Neural progenitor cell (in vitro differentiated cells): ENCODE measurements around the gene IQCC. TPM values are rescaled to one million over a fixed set of nuclear protein-coding genes. Genes with fewer than 3 reads are reported as not detected.

Source experiments
- DNase-seq: peaks from one replicate; pipeline ENCODE4 v3.0.0-alpha.2; 2016; ENCODE audit warnings: low spot score
- H2AFZ ChIP-seq: fragments of 200-600 bp; sonication (generic); replicated peaks from 2 replicates; pipeline ENCODE4 v1.6.1; 2016; ENCODE audit warnings: antibody characterized with exemption
- H3F3A ChIP-seq: fragments of 200-600 bp; sonication (generic); 2 replicates; pipeline ENCODE4 v1.6.1; 2016; ENCODE audit warnings: antibody characterized with exemption, low read depth
- H3K27ac ChIP-seq: fragments of 200-600 bp; sonication (generic); 2 replicates; pipeline ENCODE4 v1.5.1; 2016; ENCODE audit warnings: mild to moderate bottlenecking
- H3K27me3 ChIP-seq: fragments of 200-600 bp; sonication (generic); 2 replicates; pipeline ENCODE4 v1.6.1; 2016; ENCODE audit warnings: mild to moderate bottlenecking, moderate library complexity
- H3K36me3 ChIP-seq: fragments of 200-600 bp; sonication (generic); 2 replicates; pipeline ENCODE4 v1.5.1; 2016
- H3K4me1 ChIP-seq: fragments of 200-600 bp; sonication (generic); 2 replicates; pipeline ENCODE4 v1.6.1; 2016; ENCODE audit warnings: mixed run types
- H3K4me2 ChIP-seq: fragments of 200-600 bp; sonication (generic); 2 replicates; pipeline ENCODE4 v1.6.1; 2016
- H3K4me3 ChIP-seq: fragments of 200-600 bp; sonication (generic); 2 replicates; pipeline ENCODE4 v1.5.1; 2016
- H3K79me2 ChIP-seq: fragments of 200-600 bp; sonication (generic); 2 replicates; pipeline ENCODE4 v1.6.1; 2016; ENCODE audit warnings: low read depth
- H3K9ac ChIP-seq: fragments of 200-600 bp; sonication (generic); 2 replicates; pipeline ENCODE4 v1.6.1; 2016
- H3K9me3 ChIP-seq: fragments of 200-600 bp; sonication (generic); 2 replicates; pipeline ENCODE4 v1.5.1; 2016; ENCODE audit warnings: low read depth
- H4K20me1 ChIP-seq: fragments of 200-600 bp; sonication (generic); 2 replicates; pipeline ENCODE4 v1.6.1; 2016; ENCODE audit warnings: low read depth
- H3K27ac Mint-ChIP-seq: 3 replicates; pipeline ENCODE4 v1.8.0; 2021; ENCODE audit warnings: mixed read lengths
- H3K27me3 Mint-ChIP-seq: 2 replicates; pipeline ENCODE4 v1.8.0; 2022; ENCODE audit warnings: low read depth, mild to moderate bottlenecking, inconsistent platforms, moderate library complexity, mixed read lengths; ENCODE audit not compliant: insufficient read depth
- H3K36me3 Mint-ChIP-seq: 3 replicates; pipeline ENCODE4 v1.8.0; 2021; ENCODE audit warnings: mixed read lengths
- H3K4me1 Mint-ChIP-seq: 3 replicates; pipeline ENCODE4 v1.8.0; 2021; ENCODE audit warnings: mixed read lengths
- H3K4me3 Mint-ChIP-seq: 3 replicates; pipeline ENCODE4 v1.8.0; 2021; ENCODE audit warnings: mild to moderate bottlenecking, moderate library complexity, mixed read lengths
- H3K9me3 Mint-ChIP-seq: 3 replicates; pipeline ENCODE4 v1.8.0; 2020; ENCODE audit warnings: mixed read lengths
- EZH2 ChIP-seq: fragments of 200-600 bp; sonication (generic); IDR thresholded peaks from 2 replicates; pipeline ENCODE4 v1.6.1; 2017; ENCODE audit warnings: antibody characterized with exemption, mild to moderate bottlenecking, moderate library complexity
- EZH2phosphoT487 ChIP-seq: fragments of 200-600 bp; sonication (generic); IDR thresholded peaks from 2 replicates; pipeline ENCODE4 v1.6.1; 2017; ENCODE audit warnings: antibody characterized with exemption
- total RNA-seq: library from RNA; depleted of rRNA; stranded (reverse); fragments of >200 nt; gene quantifications from 2 replicates; pipeline ENCODE4 v1.2.3, GENCODE V29; 2015; ENCODE audit warnings: low replicate concordance
- TF ChIP-seq, protein P1 (sequence below): fragments of 200-600 bp; sonication (generic); IDR thresholded peaks from 2 replicates; pipeline ENCODE4 v1.5.1; 2017; ENCODE audit warnings: antibody characterized with exemption, mild to moderate bottlenecking

The IQCC gene
- total RNA-seq, 1 donor from 2014 or later, result 5.8 TPM

GRCh38 chr1:32200226-32201010 is 5.1 kb upstream of the IQCC start, which contains the start of gene CCDC28B:
Gene CCDC28B, plus strand, starts transcription at chr1:32200595. Its CDS starts 1,341 bp downstream, at chr1:32201936.
- peaks cover 9% of the 10 kb centered on the region for H4K20me1 ChIP-seq
- Mint-ChIP-seq H3K9me3 (no peaks in the 10 kb centered on the region), H3K27me3 (peaks cover 3% of the 10 kb centered on the region), H3K4me1 (peaks cover 39% of the 10 kb centered on the region), H3K4me3 (peak within 1 kb of the TSS; percentile 84), H3K27ac (peak within 1 kb of the TSS; percentile 80), H3K36me3 (peaks cover 10% of the 10 kb centered on the region)
- no peaks in the 10 kb centered on the region for H3K9me3 ChIP-seq
- H3K9ac ChIP-seq, result no peak within 1 kb of the TSS
- H2AFZ ChIP-seq, result peak within 1 kb of the TSS; percentile 92
- H3K27ac ChIP-seq, result peak within 1 kb of the TSS; percentile 38
- H3K4me3 ChIP-seq, result peak within 1 kb of the TSS; percentile 68
- peak; percentile 81 for DNase-seq
- H3K79me2 ChIP-seq, result no peaks in the 10 kb centered on the region
- peak within 1 kb of the TSS; percentile 80 for H3K4me2 ChIP-seq
- H3K4me1 ChIP-seq, result peaks cover 25% of the 10 kb centered on the region
- H3F3A ChIP-seq, result peaks cover 60% of the 10 kb centered on the region
- H3K36me3 ChIP-seq, result no peaks in the 10 kb centered on the region
- TF ChIP-seq EZH2phosphoT487 (no peak), EZH2 (no peak)
- TF ChIP-seq, protein P1, sequence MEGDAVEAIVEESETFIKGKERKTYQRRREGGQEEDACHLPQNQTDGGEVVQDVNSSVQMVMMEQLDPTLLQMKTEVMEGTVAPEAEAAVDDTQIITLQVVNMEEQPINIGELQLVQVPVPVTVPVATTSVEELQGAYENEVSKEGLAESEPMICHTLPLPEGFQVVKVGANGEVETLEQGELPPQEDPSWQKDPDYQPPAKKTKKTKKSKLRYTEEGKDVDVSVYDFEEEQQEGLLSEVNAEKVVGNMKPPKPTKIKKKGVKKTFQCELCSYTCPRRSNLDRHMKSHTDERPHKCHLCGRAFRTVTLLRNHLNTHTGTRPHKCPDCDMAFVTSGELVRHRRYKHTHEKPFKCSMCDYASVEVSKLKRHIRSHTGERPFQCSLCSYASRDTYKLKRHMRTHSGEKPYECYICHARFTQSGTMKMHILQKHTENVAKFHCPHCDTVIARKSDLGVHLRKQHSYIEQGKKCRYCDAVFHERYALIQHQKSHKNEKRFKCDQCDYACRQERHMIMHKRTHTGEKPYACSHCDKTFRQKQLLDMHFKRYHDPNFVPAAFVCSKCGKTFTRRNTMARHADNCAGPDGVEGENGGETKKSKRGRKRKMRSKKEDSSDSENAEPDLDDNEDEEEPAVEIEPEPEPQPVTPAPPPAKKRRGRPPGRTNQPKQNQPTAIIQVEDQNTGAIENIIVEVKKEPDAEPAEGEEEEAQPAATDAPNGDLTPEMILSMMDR, result no peak
- H3K27me3 ChIP-seq, result peaks cover 11% of the 10 kb centered on the region

DNA sequence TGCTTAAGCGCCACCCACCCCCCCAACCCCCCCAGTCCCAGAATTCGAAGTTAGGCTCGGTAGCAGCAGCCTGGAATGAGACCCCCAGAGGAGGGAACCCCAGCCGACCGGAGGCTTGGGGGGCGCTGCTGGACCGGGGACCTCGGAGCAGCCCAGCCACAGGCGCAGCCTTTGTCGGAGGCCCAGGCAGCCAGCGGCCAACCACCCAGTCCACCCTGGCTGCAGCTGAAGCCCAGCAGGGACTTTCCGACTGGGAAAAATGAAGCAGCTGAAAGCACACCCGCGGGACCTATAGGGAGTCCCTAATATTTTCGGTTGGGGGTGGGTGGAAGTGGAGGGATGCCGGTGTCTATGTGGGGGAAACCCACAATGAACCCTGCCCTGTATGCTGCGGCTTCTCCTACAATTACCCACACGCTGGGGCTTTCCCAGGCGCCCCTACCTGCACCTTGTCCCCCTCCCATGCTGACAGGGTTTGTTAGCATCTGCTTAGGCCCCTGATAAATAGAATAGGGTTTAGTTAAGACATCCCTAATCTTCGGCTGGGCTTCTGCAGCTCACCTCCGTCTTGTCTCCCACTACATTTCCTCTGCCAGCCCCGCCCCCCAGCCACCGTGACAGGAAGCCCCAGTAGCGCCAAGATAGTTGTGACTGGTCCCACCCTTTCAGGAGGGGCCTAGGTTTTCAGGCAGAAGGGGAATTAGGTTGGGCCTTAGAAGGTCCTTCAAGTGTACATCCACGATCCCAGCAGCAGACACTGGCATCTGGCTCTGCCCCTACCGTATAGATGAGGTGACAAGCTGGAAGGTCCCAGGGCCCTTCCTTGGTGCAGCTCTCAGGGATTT is 4.2 kb upstream of the IQCC start:
- Histone ChIP-seq H3K9me3 (no peaks in the 10 kb centered on the region), H3K27ac (no peak overlapping the region), H3F3A (peaks cover 58% of the 10 kb centered on the region), H3K4me2 (peak overlapping the region; percentile 80), H3K27me3 (peaks cover 11% of the 10 kb centered on the region), H4K20me1 (peaks cover 9% of the 10 kb centered on the region), H3K36me3 (no peaks in the 10 kb centered on the region), H3K4me3 (peak overlapping the region; percentile 68), H3K79me2 (no peaks in the 10 kb centered on the region), H3K4me1 (peaks cover 27% of the 10 kb centered on the region), H2AFZ (no peak overlapping the region), H3K9ac (no peak overlapping the region)
- H3K9me3 Mint-ChIP-seq, result no peaks in the 10 kb centered on the region
- TF ChIP-seq, protein P1, result peak; percentile 42
- TF ChIP-seq EZH2, result no peak
- H3K36me3 Mint-ChIP-seq, result peaks cover 9% of the 10 kb centered on the region
- peaks cover 6% of the 10 kb centered on the region for H3K27me3 Mint-ChIP-seq
- peaks cover 42% of the 10 kb centered on the region for H3K4me1 Mint-ChIP-seq
- peak; percentile 81 for DNase-seq
- H3K27ac Mint-ChIP-seq, result no peak overlapping the region
- peak overlapping the region; percentile 84 for H3K4me3 Mint-ChIP-seq

- Histone ChIP-seq H3K4me3 (peak overlapping the region; percentile 83), H3K27me3 (peaks cover 11% of the 10 kb centered on the region), H3K36me3 (no peaks in the 10 kb centered on the region), H3K4me1 (peaks cover 12% of the 10 kb centered on the region), H2AFZ (peak overlapping the region; percentile 86), H3K79me2 (no peaks in the 10 kb centered on the region), H3K27ac (no peak overlapping the region), H3K4me2 (peak overlapping the region; percentile 94), H4K20me1 (no peaks in the 10 kb centered on the region), H3F3A (peaks cover 34% of the 10 kb centered on the region), H3K9ac (peak overlapping the region; percentile 22), H3K9me3 (no peaks in the 10 kb centered on the region)
- no peak for TF ChIP-seq EZH2
- TF ChIP-seq, protein P1, result no peak
- no peak for TF ChIP-seq EZH2phosphoT487
- peaks cover 33% of the 10 kb centered on the region for H3K4me1 Mint-ChIP-seq
- DNase-seq, result no peak
- peak overlapping the region; percentile 92 for H3K4me3 Mint-ChIP-seq
- peaks cover 6% of the 10 kb centered on the region for H3K27me3 Mint-ChIP-seq
- no peaks in the 10 kb centered on the region for H3K9me3 Mint-ChIP-seq
- peaks cover 9% of the 10 kb centered on the region for H3K36me3 Mint-ChIP-seq
- no peak overlapping the region for H3K27ac Mint-ChIP-seq
Observed at GRCh38 chr1:32204943-32205361, 519 bp upstream of the IQCC start.
